ENCODE results near the gene CYP21A2.
"Not testable (repeated sequence)": the region's sequence is repeated elsewhere in the genome, so short reads cannot be mapped to it uniquely, and the experiment has no call there.

DNA sequence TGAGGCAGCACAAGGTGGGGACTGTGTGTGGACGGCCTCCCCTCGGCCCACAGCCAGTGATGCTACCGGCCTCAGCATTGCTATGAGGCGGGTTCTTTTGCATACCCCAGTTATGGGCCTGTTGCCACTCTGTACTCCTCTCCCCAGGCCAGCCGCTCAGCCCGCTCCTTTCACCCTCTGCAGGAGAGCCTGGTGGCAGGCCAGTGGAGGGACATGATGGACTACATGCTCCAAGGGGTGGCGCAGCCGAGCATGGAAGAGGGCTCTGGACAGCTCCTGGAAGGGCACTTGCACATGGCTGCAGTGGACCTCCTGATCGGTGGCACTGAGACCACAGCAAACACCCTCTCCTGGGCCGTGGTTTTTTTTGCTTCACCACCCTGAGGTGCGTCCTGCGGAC, 31.1 kb upstream of the CYP21A2 start:
- not testable (repeated sequence) for TF ChIP-seq CREB5 (CRISPR knock-in tag; IDR thresholded peaks at IDR 0.05; ENCODE audit: low read depth); ZC3H10 (CRISPR knock-in tag; IDR thresholded peaks at IDR 0.05); GLIS3 (CRISPR knock-in tag; IDR thresholded peaks at IDR 0.05)
